OCI-LY7 (cell line): ENCODE measurements around the gene PITX3.
"Not testable (repeated sequence)": the region's sequence is repeated elsewhere in the genome, so short reads cannot be mapped to it uniquely, and the experiment has no call there.

ENCODE experiments used
- CTCF ChIP-seq: fragments of 200-600 bp; sonication (generic); conservative IDR thresholded peaks from 2 replicates; pipeline ENCODE4 v1.5.1; 2014; ENCODE audit warnings: mild to moderate bottlenecking, antibody characterized with exemption, low read length, moderate library complexity, mixed read lengths
- EZH2phosphoT487 ChIP-seq: fragments of 200-600 bp; sonication (generic); IDR thresholded peaks from 2 replicates; pipeline ENCODE4 v1.6.1; 2018; ENCODE audit warnings: low read depth, borderline replicate concordance, mild to moderate bottlenecking, mixed run types, antibody characterized with exemption, low read length, moderate library complexity, mixed read lengths

GRCh38 chr10:102188941-102189898 is 52.1 kb downstream of the PITX3 start:
- not testable (repeated sequence) for TF ChIP-seq CTCF, EZH2phosphoT487
